NCI-H1417 (cell line): ENCODE data around the gene MPV17L2.

Experiments
- DNase-seq, 3 experiments: peaks; one replicate each; lab custom pipeline; 2025; lab: John Stamatoyannopoulos, UW

MPV17L2 gene

DNA sequence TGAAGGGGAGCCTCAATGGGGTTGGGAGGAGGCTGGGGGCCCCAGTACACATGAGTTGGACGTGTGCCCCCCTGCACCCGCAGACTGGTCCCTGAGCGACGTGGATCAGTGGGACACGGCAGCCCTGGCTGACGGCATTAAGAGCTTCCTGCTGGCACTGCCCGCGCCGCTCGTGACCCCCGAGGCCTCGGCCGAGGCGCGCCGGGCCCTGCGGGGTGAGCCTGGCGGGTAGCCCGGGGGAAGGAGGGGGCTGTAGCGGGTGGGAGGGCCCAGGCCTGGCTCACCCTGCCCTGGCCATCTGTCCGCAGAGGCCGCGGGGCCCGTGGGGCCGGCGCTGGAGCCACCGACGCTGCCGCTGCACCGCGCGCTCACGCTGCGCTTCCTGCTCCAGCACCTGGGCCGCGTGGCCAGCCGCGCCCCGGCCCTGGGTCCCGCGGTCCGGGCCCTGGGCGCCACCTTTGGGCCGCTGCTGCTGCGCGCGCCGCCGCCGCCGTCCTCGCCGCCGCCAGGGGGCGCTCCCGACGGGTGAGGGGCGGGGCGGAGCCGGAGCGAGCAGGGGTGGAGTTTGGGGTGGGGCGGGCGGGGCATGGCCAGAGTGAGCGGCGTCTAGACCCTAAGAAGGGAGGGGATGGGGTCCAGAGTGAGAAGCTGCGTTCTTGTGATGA lies 31.9 kb upstream of the MPV17L2 start:
- DNase-seq = peak; percentile 20 to 53 (median 52)

DNA sequence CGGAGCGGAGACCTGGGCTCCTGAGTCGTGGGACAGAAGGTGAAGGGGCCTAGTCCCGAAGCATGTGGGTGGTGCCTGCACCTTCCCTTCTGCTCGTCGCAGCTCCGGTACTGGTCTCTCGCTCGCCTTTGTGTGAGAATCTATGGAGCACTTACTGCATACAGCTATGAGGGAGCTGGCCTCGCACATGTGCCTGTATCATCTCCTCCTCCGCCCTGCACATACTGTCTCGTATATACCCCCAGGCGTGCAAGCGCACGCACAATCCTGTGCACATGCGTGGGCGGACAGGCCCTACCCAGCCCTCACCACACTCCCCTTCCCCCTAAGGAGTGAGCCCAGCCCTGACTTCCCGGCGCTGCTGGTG lies 31.4 kb upstream of the MPV17L2 start:
- DNase-seq = no peak

DNA sequence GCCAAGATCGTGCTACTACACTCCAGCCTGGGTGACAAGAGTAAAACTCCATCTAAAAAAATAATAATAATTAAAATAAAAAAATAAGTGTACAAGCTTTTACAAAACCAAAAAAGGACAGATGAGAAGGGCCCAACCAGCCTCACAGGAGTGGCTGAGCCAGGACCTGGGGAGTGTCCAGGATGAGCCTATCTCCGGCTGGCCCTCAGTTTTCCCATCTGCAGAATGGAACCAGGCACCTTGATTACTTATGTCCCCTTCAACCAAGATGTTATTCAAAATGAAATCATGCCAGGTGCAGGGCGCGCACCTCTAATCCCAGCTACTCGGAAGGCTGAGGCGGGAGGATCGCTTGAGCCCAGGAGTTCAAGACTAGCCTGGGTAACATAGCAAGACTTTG lies 28.9 kb upstream of the MPV17L2 start:
- no peak for DNase-seq

DNA sequence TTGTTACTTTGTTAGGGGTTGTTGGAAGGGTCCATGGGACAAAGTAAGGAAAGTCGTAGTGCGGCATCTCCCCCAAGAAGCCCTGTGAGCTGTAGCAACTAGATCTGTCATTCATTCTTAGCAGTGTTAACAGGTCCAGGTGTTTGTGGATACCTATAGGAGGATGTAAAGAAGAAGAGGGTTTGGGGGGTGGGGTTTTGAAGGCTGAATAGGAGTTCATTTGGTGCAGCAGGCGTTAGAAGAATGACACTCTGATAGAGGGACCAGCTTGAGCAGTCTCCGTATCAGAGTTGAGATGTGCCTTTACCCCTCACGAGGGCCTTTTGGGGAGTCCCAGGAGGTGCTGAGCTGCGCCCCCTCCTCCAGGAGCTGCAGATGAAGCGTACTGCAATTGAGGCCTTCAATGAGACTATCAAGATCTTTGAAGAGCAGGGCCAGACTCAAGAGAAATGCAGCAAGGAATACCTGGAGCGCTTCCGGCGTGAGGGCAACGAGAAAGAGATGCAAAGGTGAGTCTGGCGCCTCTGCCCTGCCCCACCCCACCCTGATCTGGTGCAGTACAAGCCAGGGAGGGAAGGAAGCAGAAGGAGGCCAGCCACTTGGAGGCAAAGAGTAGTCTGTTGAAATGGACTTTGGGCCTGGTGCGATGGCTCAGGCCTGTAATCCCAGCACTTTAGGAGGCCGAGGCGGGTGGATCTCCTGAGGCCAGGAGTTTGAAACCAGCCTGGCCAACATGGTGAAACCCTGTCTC lies 27.0 kb upstream of the MPV17L2 start:
- no peak for DNase-seq

DNA sequence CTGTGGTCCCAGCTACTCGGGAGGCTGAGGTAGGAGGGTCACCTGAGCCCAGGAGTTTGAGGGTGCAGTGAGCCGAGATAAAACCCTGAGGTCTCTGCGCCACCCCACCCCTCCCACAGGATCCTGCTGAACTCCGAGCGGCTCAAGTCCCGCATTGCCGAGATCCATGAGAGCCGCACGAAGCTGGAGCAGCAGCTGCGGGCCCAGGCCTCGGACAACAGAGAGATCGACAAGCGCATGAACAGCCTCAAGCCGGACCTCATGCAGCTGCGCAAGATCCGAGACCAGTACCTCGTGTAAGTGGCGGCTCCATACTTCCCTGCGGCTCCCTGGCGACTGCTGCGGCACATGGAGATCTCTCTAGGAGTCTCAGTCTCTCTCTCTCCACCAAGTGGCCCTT lies 26.0 kb upstream of the MPV17L2 start:
- no peak for DNase-seq

DNA sequence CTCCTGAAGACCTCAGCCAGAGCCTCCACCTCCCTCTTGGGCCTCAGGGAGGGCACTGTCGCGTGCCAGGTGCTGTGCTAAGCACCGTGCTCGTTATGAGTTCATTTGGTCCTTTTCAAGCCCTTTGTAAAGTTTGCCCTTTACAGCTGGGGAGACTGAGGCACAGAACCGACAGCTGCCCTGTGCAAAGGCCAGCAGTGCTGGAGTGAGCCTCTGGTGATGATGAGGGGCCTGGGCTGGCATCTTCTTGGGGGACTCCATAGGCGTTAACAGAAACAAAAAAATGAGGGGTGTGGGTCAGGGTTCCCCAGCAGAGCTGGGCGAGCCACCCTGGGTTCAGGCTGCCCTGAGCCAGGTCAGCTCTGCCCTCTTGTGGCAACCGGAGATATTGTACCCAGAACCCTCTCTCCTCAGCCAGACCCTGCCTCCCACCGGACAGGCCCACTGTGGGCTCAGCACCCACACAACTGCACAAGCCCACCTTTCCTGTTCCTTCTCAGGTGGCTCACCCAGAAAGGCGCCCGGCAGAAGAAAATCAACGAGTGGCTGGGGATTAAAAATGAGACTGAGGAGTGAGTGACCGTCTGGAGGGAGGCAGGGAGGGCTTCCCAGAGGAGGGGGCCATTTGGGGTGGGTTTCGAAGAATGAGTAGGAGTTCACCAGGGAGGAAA lies 24.9 kb upstream of the MPV17L2 start:
- peak in 2 of 3 experiments; percentile 20 to 22 for DNase-seq

DNA sequence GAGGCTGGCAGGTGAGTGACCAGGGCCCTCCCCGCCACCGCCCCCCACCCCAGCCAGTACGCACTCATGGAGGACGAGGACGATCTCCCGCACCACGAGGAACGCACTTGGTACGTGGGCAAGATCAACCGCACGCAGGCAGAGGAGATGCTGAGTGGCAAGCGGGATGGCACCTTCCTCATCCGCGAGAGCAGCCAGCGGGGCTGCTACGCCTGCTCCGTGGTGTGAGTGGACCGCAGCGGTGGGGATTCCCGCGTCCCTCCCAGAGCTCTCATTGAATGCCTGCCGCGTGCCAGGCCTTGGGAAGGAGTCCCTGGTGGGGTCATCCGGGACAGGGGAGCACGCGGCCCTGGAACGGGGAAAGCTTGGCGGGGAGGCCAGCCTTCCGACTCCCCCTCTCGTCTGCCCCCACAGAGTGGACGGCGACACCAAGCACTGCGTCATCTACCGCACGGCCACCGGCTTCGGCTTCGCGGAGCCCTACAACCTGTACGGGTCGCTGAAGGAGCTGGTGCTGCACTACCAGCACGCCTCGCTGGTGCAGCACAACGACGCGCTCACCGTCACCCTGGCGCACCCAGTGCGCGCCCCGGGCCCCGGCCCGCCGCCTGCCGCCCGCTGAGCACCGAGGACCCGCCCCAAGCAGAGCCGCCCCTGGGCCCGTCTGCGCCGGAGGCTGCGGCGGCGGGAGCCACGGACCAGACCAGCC lies 24.2 kb upstream of the MPV17L2 start:
- no peak for DNase-seq

DNA sequence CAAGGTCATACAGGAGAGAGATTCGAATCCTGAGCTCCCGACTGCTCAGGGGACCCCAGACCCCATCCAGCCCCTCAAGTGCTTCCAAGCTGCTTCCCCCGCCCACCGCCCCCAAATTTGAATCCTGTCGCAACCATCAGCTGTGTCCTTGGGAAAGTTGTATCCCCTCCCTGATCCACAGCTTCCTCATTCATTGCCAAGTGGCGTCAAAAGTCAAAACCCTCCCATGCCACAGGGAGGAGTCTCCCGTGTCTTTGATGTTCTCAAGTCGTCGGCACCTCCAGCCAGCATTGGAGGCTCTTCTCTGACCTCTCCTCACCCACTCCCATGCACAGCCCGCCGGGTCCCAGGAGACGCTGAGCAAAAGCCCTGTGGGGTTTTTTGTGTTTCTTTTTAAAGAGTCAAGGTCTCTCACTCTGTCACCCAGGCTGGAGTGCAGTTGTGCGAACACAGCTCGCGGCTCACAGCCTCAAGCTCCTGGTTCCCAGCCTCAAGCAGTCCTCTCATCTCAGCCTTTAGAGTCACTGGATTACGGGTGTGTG lies 22.2 kb upstream of the MPV17L2 start:
- DNase-seq = no peak

DNA sequence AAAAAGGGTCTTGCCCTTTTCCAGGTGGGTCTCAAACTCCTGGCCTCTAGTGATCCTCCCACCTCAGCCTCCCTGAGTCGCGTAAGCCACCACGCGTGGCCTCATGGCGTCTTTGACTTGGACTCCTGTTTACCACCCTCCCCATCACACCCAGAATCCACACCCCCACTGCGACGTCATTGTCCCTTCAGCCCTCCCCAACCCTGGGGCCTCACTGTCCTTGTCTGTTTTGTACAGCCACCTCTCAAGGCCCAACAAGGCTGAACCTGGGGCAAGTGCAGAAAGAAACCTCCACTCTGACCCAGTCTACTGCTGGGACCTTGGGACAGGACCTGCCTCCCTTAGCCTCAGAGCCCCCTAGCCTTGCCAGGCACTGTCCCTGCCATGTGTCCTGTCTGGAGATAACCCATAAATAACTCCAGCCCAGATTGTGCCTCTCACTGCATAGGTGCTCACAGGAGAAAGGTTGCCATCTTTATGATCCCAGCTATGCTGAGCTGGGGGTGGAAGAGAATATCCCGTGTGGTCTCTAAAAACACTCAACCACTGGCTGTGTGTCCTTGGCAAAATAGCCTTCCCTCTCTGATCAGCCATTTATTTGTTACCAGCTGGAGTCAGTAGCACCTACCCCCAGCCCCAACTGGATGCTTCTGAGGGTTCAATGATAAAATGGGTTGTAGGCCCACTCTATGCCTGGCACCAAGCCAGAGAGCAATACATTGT lies 21.3 kb upstream of the MPV17L2 start:
- DNase-seq = no peak

DNA sequence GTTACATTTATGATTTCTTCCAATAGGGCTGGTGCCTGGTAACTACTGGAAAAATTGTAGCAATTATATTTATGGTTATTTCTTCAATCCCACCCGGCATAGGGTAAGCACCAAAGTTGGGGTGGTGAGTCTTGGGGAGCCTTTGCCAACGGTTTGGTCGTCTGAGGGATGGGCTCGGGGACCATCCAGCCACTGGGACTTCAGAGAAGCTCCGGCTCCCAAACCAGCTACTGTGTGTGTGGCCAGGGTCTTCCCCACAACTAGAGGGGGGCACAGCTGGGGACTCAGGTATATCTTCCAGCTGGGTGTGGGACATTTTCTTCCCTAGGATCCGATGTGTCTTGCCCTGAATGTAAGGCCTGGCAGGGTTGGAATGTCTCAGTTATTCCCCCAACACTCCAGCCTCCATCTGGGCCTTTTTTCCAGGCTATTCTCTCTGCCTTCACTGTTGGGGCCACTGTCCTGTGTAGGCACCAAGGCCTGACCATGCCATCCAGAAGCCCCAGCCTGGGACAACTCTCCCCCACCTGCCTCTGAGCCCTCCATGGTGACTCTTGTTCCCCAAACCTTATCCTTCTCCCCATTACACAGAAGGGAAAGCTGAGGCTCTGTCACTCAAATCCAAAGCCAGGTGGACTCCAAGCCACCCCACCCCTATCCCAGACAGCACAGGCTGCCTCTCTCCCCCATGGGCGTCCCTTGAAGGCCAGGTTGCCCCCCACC lies 20.5 kb upstream of the MPV17L2 start:
- DNase-seq = no peak

DNA sequence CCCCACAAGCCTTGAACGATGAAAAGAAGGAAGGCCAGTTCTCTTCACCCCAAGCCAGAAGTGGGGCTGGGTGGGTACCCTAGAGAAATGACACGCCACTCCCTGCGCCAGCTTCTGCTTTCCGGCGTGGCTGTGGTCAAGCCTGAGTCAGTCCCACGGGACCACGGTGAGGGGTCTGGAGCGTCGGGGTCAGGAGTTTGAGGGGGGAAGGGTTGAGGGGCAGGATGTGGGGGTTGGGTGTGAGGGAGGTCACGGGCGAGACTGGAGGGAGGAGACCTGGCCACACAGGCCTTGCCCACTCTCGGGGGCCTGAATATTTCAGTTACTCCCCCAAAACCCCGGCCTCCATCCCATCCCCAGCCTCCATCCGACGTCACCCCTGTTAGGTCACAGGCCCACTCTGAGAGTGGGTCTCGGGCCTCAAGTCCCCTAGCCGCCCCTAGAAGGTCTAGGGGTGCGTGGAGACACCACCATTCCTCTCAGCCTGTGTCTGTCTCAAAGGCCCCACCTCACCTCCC lies 19.9 kb upstream of the MPV17L2 start:
- no peak for DNase-seq

DNA sequence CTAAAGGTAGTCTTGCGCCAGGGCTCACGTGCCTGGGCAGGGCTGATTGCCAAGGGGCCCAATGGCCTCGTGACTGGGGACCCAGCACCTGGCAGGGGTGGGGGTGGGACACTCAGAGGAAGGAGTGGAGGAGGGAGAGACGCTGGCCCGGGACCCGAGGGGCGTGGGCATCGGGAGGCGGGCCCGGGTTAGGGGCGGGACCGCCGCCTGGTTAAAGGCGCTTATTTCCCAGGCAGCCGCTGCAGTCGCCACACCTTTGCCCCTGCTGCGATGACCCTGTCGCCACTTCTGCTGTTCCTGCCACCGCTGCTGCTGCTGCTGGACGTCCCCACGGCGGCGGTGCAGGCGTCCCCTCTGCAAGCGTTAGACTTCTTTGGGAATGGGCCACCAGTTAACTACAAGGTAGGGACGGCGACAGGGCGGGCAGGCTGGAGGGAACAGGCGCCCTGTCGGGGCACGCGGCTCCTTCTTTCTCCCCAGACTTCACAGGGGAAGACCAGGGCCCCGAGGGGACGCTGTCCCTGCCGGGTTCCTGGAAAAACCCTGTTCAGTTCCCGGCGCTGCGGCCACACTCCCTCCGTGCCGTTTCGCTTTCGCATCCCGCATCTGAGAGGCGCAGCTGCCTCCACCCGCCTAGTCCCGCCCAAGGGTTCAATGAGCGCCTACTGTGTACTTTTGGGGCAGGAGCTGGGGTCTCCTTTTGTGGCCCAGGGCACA lies 19.3 kb upstream of the MPV17L2 start, which contains the start of gene IFI30:
IFI30 (plus strand) TSS at position 242 of the 717 bp plus-strand sequence; CDS start at position 271, 29 bp downstream.
- DNase-seq = peak; percentile 53 to 67 (median 65)

DNA sequence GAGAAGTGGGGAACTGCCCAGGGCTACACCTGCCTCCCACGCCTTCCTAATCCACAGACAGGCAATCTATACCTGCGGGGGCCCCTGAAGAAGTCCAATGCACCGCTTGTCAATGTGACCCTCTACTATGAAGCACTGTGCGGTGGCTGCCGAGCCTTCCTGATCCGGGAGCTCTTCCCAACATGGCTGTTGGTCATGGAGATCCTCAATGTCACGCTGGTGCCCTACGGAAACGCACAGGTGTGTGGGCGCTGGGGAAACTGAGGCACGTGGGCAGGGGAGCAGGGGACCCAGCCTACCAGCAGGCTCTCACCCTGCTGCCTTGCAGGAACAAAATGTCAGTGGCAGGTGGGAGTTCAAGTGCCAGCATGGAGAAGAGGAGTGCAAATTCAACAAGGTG lies 18.0 kb upstream of the MPV17L2 start:
- DNase-seq = no peak

DNA sequence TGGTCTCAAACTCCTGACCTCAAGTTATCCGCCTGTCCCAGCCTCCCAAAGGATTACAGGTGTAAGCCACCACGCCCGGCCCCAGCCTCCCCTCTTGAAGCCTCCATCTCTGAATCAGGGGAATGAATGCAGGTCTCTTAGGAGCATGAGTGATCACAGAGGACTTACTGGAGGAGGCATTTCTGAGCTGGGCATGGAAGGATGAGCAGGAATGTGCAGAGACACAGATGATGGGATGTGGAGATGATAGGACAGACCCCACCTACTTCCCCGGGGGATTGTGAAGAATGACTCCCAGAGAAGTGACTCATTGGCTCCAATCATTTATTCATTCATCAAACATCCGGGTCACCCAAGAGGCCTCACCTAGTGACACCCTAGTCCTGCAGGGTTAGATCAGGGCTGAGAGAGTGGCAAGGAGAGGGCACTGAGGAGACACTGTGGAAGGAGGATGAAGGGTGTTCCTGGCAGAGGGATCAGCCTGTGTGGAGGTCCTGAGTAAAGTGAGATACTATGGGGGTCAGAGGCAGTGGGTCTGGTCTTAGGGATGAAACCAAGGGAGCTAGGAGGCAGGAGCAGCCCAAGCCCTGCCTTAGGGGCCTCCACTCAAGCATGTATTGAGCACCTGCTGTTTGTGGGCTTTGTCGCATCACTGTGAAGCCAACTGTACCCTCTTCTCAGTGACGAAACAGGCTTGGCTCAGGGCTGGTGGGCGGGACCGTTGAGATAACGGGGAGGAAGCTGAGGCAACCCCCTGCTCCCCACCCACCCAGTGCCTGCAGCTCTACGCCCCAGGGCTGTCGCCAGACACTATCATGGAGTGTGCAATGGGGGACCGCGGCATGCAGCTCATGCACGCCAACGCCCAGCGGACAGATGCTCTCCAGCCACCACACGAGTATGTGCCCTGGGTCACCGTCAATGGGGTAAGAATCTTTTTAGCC lies 16.4 kb upstream of the MPV17L2 start:
- DNase-seq = no peak

DNA sequence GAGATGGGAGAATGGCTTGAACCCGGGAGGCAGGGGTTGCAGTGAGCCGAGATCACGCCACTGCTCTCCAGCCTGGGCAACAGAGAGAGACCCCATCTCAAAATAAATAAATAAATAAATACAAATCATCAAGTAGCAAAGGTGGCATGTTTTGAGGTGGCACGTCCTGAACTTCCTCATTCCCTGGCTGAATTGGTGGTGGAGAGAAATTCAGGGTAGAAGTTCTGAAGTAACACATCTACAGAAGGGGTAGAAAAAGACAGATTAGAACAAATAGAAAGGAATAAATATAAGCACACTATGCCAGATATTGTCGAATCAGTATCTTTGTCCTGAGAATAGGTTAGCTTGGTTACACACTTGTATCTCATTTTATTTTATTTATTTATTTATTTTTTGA lies 13.1 kb upstream of the MPV17L2 start:
- no peak for DNase-seq

DNA sequence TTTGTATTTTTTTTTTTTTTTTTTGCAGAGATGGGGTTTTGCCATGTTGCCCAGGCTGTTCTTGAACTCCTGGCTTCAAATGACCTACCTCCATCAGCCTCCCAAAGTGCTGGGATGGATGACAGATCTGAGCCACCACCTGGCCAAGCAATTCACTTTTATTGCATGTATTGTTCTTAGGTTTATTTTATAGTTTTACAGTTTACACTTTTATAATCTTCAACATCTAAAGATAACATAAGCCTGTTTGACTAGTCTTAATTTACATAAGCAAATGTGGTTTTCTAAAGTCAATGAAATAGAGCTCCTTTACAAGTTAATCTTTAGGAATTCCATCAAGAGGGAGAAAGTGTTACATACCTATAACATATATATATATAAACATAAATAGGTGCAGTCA lies 9.5 kb upstream of the MPV17L2 start:
- DNase-seq = no peak

DNA sequence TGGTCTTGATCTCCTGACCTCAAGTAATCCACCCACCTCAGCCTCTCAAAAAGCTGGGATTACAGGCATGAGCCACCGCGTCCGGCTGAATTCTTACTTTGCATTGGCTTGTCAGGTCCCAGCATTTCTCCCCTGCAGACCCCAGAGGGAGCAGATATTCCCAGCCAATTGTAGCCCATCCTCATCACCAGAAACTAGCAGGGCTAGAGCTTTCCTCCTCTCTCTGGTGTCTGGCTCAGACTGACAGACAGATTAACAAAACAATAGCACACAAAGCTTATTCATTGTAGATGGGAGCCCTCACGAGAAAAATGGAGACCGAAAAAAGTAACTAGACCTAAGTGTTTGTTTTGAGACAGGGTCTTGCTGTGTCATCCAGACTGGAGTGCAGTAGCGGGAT lies 7.5 kb upstream of the MPV17L2 start:
- no peak for DNase-seq

DNA sequence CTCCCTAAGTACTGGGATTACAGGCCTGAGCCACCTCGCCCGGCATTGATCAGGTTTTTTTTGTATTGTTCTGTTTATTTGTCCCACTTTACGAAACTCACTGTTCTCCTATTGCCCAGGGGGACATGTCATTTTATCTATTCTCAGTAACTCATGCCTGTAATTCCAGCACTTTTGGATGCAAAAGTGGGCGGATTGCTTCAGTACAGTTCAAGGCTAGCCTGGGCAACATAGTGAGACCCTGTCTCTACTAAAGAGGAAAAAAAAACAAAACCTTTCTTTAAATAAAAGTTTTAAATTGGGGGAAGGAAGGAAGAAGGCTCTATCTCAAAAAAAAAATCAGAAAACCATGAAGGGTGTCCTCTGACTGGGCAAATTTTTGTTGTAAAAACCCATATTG lies 2.7 kb upstream of the MPV17L2 start:
- DNase-seq = no peak

DNA sequence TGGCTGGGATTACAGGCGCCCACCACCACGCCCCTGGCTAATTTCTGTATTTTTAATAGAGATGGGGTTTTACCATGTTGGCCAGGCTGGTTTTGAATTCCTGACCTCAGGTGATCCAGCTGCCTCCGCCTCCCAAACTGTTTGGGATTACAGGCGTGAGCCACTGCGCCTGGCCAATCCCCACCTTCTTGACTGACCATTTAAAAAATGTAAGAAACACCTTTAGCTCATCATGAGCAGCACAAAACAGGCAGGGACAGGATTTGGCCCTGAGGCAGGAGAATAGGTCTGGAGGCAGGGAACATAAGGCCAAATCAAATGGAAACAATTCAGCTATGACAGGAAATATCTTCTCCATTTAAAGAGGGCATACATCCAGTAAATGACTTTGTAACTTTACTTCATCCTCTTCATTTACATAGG lies 1.4 kb upstream of the MPV17L2 start:
- DNase-seq = no peak
